ENCODE data around the gene KIF26A.

The KIF26A gene

DNA sequence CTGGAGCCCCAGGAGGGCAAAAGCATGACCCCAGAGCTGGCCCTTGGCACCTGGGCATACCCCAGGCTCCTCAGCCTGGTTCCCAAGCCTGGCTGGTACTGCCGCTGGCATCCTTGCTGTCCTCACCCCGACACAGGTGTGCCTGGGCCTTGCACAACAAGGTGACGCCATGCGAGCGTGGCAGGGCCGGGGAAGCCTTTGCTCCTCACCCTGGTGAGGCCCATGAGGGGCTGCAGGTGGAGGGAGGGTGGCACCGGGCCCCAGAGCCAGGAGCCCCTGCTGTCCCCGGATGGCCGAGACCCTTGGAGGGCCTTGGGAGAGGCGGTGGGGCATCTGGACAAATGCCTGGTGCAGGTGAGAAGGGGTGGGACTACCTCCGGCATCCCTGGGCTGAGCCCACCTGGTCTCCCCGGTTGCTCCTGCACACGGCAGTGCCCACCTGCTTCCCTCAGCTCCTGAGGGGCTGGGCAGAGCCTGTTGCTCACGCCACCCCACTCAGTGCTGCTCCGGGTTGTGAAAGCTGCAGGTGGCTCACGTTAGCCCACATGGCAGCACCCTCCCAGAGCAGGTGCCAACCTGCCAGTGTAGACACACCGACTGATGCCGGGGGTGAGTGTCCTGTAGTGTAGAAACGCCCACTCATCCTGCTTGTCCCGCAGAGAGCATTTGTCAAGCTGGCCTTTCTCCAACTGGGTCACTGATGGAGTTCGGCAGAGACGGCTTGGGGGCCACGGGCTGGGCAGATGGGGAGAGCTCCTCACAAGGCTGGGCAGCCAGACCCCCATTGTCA is 24.6 kb upstream of the KIF26A start:
- DNase-seq: no peak

DNA sequence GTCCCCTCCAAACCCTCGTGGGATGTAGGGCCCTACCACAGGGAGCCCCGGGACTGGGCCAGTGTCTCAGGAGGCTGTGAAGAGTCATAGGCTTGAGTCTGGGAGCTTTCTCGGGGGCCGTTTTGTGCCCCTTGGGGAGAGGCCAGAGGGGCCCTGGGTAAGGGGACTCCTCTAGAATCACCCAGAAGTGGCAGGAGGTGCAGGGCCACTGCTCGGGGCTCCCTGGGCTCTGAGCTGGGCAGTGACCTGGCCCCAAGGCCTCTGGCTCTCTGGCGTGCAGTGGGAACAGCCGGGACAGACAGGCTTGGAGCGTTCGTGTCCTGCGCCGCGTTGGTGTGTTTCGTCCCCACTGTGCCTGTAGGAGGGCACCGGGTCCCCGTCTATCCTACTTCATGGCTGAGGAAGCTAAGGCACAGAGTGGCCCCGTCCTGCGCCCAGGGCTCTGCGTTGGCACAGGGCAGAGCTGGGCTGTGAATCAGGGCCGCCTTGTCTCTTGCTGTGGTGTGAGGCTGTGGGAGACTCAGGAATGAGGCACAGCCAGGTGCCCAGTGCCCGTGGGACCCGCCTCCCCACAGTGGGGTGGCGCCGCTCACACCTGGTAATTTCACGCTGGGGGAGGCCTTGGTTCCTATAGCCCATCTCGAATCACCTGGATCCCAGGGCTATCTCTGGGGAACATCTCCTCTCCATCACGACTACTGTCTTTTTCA is 23.8 kb upstream of the KIF26A start:
- DNase-seq: no peak

DNA sequence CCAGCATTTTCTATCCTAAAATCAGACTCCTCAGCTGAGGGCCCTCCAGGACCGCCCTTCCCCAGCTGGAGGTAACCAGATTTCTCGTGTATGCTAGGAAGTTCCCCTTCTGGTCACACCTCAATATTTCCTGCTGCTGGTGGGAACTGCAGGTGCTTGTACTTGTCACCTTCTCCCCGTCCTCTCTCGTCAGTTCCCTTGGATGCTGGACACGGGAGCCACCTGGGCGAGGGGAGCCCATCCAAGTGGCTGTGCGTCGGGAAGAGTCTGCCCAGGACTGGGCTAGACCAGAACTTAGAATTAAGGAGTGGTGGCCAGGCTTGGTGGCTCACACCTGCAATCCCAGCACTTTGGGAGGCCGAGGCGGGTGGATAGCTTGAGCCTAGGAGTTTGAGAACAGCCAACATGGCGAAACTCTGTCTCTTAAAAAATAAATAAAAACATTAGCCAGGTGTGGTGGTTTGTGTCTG is 23.2 kb upstream of the KIF26A start:
- DNase-seq: no peak

DNA sequence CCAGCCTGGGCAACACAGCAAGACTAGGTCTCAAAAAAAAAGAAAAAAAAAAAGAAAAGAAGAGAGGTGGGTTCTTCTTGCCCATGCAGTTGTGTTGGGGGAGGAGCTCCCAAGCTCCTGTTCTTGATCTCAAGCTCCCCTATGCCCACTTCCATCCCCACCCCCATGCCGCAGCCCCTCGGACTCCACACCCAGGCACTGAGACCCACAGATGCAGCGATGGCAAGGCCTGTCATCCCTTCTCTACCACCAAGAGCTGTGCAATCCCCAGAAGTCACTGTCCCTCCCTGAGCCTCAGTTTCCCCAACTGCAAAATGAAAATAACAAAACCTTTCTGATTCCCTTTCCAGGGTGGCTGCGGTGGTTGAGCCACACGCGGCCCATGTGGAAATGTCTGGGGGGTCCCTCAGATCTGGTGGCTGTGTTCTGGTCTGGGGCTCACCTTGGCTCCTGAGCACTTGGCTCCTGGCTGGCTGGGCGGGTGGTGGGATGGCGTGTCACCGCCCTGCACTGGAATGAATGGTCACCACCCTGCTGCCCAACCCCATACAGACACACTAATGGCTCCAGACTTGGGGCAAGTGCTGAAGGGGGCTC is 22.6 kb upstream of the KIF26A start:
- no peak for DNase-seq

DNA sequence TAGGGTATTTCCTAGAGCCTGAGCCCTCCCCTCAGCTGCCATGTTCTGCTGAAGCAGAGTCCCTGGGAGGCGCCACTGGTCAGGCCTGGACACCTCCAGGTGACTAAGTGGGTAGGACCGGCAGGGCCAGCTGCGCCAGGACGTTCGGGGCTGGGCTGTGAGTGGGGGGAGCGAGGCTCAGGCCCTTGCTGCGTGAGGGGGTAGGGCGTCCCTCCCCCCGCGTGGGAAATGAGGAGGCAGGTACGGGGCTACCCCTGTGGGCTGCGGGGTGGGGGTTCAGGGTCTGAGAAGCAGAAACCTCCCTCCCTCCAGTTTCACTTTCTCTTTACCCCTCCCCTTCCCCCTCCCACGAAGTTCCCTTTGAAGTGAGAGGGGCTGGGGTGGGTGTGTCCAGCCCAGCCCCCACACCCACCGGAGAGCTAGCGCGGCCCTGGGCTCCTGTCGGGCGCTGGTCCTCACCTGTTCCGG is 22.1 kb upstream of the KIF26A start:
- no peak for DNase-seq

DNA sequence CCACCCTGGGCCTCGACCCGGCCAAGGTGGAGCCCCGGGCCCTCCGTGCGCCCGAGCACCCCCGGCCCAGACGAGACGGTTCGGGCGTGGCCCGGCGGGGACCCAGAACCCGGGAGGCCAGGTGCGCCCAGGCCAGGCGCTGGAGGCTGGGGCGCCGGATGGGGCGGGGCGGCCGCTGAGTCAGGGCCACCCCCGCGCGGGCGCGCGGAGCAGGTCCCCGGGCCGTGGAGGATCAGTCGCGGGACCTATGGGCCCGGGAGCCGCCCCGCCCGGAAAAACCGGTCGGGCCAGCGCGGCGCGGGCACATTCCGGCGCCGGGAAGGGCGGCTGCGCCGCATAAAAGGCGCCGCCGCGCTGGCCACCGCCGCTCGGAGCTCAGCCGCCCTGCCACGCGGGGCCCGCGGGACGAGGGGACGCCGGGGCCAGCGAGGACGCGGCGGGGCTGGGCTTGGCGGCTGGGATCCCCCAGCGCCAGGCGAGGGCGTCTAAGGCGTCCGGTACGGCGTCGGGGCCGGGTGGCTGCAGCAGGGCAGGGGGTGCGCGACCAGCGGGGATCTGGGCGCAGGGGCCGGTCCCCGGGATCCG is 21.5 kb upstream of the KIF26A start:
- no peak for DNase-seq

DNA sequence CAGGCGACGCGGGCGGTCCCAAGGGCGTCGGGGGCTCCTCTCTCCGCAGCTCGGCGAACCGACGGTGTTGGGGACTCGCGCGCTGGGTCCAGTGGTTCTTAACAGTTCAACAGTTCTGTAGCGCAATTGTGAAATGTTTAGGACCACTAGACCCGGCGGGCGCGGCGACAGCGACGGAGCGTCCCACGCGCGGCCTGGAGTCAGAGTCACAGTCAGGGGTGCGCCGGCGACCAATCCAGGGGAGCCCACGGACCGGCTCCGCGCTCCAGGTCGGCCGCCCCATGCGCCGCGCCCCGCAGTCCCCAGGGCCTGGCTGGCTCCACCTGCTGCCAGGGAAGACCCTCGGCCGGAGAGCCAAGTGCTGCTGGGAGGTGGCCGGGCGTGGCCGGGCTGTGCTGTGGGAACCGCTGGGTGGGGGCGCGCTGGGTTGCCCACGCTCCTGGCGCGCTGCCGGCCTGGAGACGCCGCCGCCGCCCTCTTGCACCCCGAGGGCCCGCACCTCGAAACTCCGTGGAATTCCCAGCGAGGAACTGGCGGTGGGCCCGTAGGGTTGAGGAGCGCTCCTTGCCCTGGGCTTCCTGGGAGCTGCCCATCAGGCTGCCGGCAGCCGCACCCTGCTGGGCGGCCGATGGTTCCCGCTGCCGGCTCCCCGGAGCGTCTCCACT is 20.9 kb upstream of the KIF26A start:
- DNase-seq: no peak

DNA sequence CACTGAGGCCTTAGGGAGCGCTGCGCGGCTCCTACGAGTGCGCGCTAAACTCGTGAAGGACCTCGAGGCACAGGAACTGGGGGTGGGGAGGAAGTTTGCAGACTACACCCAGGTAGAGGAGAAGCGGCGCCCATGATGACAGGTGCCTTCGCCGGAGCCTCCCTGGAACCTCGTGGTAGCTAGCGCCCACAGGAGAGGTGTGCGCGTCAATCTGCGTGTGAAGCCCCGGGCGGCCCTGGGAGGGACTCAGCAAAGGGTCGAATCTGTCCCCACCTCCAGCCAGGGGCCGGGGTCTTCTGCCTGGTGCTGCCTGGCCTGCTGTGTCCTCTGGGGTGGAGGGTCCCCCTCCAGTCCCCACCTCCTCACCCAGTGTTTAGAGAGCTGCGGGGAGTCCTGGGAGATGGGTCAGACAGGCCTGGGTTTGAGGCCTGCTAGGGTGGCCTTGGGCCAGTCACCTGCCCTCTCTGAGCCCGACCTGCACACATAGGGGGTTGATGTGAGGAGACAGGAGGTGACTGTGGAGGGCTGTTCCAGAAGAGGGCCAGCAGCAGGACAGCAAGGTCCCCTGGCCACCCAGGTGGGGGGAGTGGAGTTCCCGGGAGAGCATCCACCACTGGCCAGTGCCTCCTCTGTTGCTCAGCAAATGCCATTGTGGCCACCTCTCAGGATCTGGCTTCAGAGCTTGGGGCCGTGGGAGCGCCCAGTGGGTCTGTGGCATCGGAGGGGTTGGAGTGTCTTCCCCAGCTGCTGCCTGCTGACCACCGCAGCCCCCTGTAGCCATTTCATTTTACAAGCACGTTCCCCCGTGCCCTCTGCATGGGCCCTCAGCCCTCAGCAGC is 20.2 kb upstream of the KIF26A start:
- no peak for DNase-seq

DNA sequence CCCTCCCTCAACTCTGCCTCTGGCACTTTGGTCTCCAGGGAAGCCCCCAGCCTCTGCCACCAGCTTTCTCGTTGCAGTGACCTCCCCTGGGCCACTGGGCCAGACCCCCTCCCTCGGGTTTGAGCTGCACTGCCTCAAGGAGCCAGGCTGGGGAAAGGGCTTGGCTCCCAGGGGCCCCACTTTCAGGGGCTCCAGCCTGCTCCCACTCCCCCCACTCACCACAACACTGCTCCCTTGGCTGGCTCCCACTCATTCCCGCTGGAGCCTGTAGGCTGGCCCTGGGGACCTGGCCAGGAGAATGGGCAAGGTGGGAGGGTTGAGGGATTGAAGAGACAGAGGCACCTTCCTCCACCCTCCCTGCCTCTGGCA is 19.3 kb upstream of the KIF26A start:
- DNase-seq: no peak

DNA sequence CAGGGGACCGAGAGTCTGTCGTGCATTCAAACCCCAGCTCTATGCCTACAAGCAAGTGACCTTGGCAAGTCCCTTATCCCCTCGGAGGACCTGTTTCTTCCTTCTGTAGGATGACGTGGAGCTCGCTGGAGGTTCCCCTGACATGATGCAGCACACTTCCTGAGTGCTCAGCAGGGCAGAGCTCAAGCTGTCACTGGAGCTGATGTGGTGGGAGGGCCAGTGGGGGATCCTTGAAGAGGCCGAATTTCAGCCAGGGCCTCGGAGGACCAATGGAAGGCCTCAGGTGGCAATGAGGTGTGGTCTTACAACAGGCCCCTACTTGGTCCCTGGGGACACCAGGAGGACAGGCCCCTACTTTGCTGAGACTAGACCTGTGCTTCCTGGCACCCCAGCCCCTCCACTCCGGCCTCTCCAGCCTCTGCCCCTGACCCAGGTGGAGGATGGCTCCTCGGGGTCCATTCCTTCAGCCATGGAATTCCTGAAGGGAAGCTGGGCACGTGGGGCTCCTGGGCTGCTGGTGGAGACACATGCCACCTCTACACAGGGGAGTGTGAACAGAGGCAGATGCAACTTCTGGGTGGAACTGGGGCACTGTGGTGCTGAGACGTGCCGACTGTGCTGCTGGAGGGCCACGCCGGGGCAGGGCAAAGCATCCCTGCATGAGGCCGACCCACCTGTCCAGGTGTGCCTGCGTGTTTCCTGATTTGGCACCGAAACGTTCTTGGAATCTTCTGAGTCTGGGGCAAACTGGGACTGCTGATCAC is 18.7 kb upstream of the KIF26A start:
- no peak for DNase-seq

DNA sequence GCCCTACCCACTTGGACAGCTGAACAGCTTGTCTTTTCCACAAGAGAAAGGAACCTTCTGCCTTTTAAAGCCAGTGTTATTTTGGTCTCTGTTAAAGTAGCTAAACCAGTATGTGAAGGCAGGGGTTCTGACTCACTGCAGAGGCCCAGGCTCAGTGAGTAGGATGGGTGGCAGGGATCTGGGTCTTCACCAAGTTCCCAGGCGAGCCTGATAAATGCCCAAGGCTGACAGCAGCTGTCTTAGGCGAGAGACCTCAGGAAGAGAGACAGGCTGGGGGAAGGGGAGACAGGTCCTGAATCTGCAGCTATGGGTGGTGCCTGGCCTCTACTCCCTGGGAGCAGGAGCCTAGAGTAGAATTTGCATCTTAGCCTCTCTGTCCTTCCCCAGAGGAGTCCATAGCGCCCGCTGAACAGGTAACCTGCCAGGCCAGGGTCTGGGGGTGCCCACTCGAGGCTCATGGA is 18.1 kb upstream of the KIF26A start:
- DNase-seq: no peak

DNA sequence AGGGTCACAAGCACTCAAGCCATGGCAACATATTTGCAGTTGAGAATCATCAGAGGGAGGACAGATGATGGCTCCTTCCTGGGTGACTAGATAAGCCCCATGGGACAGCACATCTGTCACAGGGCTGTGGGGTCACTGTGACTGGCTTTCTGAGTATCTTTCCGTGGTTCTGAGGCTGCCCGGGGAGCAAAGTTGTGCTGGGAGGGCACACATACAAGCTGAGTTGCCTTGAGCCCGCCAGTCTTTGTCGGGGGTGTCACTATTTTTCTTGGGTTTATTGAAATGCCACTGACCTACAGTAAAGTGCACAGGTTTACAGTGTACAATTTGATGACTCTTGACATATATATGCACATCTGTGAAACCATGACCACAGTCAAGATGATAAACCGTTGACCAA is 17.2 kb upstream of the KIF26A start:
- DNase-seq: no peak

DNA sequence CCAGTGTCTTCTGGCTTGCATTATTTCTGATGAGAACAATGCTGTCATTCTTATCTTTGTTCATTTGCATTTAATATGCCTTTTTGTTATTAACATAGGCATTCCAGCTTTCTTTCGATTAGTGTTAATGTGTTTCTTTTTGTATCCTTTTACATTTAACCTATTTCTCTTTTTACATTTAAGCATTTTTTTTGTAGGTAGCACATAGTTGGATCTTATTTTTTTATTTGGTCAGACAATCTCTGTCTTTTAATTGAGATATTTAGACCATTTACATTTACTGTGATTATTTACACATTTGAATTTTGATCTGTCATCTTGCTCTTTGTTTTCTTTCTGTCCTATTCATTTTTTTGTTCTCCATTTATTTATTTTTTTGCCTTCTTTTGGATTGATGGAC is 14.5 kb upstream of the KIF26A start:
- DNase-seq: no peak

DNA sequence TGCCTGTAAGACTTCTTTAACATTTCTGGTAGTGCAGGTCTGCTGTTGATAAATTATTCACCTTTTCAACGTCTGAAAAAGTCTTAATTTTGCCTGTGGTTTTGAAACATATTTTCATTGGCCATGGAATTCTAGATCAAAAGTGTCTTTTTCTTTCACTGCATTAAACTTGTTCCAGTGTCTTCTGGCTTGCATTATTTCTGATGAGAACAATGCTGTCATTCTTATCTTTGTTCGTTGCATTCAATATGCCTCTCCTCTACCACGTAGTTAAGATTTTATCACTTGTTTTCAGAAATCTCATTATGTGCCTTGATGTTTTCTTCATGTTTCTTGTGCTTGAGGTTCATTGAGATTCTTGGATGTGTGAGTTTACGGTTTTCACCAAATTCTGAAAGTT is 13.4 kb upstream of the KIF26A start:
- no peak for DNase-seq

DNA sequence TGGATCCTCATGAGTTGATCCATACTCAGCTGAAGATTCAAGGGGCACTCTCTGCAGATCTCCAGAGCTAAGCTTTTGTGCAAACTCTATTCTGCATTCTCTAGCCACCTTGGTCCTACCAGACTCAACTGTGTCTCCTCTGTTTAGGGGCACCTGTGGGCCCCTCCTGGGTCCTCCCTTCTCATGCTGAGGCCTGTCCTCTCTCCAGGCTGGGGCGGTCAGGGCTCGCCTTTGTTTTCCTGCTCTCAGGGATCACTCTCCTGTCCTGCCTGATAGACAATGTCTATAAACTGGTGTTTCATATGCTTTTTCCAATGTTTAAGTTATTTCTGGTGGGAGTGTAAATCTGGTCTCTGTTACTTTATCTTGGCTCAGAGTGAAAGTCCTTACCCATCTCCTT is 11.6 kb upstream of the KIF26A start:
- DNase-seq: no peak

DNA sequence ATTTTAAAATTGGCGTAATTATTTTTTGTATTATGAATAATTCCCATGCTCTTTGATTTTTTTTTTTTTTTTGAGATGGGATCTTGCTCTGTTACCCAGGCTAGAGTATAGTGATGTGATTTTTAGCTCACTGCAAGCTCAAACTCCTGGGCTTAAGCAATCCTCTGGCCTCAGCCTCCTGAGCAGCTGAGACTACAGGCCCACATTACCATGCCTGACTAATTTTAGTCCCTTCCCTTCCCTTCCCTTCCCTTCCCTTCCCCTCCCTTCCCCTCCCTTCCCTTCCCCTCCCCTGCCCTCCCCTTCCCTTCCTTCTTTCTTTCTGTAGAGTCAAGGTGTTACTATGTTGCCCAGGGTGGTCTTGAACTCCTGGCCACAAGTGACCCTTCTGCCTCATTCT is 9.4 kb upstream of the KIF26A start:
- DNase-seq: no peak

DNA sequence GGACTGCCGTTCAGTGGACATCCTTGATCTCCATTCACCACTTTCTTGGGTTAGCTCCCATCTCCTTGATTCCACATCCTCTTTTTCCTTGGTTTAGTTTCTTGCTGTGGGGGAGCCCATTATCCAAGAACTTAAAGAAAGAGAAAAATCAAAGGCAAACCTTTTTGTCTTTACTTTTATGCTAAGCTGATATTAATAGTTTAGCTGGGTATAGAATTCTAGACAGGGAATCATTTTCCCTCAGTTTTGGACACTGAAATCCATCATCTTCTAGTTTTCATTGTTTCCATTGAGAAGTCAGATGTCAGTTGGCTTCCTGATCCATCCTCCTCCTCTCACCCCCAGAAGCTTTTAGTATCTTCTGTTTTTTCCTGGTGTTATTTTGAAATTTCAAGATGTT is 8.8 kb upstream of the KIF26A start:
- no peak for DNase-seq

DNA sequence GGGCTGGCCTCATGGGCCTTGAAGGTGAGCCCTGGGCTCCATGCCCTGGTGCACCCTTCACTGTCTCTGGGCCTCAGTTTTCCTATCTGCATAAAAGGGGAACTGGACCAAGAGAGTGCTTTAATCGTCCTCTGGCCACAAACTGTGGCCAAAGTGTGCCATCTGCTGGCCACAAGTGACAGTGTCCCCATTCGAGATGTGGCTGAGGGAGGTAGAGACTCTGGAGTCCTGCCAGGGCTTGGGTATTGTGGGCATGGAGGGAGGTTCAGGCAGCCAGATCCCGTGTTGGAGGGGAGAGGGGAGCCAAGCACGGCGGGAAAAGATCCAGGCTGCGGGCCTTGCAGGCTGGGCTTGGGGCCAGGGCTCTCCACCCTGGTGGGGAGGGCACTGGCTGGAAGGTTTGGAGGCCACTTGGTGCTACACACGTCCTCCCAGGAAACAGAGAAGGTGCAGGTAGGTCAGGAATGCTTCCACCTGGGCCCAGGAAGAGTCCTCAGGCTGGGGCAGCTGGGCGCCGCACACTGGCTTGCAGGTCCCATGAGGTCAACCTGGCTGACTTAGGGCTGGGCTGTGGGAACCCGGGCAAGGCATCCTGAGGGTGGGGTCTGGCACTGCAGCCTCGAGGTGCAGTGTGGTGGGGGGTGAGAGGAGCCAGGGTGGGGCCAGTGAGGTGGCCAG is 7.3 kb upstream of the KIF26A start:
- peak in 6 of 14 donors; percentile 2 to 22 (median 8) for DNase-seq

DNA sequence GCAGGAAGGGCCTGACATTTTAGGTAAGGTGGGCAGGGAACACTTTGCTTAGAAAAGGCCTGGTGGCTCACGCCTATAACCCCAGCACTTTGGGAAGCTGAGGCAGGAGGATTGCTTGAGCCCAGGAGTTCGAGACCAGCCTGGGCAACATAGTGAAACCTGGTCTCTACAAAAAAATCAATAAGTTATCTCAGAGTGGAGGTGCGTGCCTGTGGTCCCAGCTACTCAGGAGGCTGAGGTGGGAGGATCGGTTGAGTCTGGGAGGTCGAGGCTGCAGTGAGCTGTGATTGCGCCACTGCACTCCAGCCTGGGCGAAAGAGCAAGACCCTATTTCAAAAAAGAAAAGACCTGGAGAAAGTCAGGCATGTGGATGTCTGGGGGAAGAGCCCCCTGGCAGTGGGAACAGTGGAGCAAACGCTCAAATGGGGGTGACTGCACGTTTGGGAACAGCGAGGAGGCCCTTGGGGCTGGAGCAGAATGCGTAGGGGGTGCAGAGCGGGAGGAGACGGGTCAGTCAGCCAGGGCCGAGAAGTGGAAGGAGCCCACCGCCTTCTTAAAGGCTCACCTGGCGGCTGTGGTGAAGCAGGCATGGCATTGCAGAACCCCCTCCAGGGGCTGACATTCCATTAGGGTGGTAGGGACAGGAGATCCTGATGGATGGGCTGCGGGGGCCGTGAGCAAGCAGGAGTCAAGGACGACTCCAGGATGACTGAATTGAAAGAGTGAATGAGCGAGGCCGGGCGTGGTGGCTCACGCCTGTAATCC is 6.2 kb upstream of the KIF26A start:
- DNase-seq: no peak
